Measurements from ENCODE around the gene FAM163B. TPM values are rescaled to one million over a fixed set of nuclear protein-coding genes. Genes with fewer than 3 reads are reported as not detected.
A peak's percentile ranks its signal among the peaks of the same experiment; 100 is the strongest.

FAM163B gene
- total RNA-seq = not detected in 2 replicates
- polyA plus RNA-seq = not detected in 2 replicates
- polyA plus RNA-seq (2012) = not detected in 2 replicates
- not detected in 2 replicates for polyA minus RNA-seq (ENCODE audit: low replicate concordance)

DNA sequence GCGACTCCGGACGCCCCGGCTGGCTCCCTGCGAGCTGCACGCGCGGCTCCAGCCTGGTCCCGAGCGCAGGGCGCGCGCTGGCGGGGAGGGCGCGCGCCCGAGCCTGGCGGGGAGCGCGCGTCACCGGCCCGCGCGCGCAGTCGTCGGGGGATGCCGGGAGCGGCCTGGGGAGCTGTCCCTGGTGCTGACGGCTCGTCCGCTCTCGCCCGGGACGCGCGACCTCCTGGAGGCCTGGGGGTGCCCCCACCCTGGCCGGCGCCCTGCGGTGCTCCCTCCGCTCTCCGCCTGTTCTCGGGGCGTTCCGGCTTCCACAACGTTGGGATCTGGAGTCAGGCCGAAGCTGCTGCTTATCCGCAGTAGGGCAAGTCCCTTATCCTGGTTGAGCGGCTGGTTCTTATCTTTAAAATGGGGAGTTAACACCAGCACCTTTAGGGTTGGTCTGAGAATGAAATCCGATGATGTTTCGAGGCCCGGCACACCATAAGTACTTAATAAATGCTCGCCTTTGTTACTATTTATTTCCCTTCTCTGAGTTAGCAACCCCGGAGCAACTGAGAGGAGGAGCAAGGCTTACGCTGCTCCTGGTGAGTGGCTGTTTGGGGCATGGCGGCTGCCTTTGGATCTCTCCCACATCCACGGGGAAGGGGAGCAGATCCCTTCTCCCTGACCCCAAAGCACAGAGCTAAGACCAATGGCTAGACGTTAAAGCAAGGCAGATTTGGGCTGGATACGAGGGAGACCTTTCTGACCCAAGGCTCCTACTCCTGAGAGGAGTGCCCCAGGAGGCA is at the start of gene FAM163B:
TSS of gene FAM163B (minus strand) at position 79 of the 788 bp plus-strand sequence. CDS start 29,166 bp downstream, outside the sequence.
- no peaks in the 10 kb centered on the region for H3K4me1 ChIP-seq (ENCODE audit: control insufficient read depth, extremely low read depth, insufficient read depth, low read length)
- no peaks in the 10 kb centered on the region for H3K79me2 ChIP-seq (ENCODE audit: control insufficient read depth, insufficient read depth, low read length)
- peaks cover 1% of the 10 kb centered on the region for H4K20me1 ChIP-seq (ENCODE audit: control insufficient read depth, extremely low read depth, insufficient read depth, low read length)
- H3K27me3 ChIP-seq (ENCODE audit: control insufficient read depth, insufficient read depth, low read length) = peaks cover 5% of the 10 kb centered on the region
- H3K4me3 ChIP-seq (replicated peaks in 1 of 4; ENCODE audit: control extremely low read depth in 1 of 4, insufficient read depth in 1 of 4, low read depth in 3 of 4, low read length in 4 of 4) = no peak within 1 kb of the TSS
- H3K9me3 ChIP-seq (ENCODE audit: control insufficient read depth, insufficient read depth, low read depth, low read length) = no peaks in the 10 kb centered on the region
- H2AFZ ChIP-seq (ENCODE audit: low read length) = no peak within 1 kb of the TSS
- no peak within 1 kb of the TSS for H3K27ac ChIP-seq (ENCODE audit: insufficient read depth, low read length)
- H3K9ac ChIP-seq (ENCODE audit: insufficient read depth, low read length) = no peak within 1 kb of the TSS
- H3K4me2 ChIP-seq (ENCODE audit: extremely low read depth, insufficient read depth, low read length) = no peak within 1 kb of the TSS
- TF ChIP-seq, protein P1, sequence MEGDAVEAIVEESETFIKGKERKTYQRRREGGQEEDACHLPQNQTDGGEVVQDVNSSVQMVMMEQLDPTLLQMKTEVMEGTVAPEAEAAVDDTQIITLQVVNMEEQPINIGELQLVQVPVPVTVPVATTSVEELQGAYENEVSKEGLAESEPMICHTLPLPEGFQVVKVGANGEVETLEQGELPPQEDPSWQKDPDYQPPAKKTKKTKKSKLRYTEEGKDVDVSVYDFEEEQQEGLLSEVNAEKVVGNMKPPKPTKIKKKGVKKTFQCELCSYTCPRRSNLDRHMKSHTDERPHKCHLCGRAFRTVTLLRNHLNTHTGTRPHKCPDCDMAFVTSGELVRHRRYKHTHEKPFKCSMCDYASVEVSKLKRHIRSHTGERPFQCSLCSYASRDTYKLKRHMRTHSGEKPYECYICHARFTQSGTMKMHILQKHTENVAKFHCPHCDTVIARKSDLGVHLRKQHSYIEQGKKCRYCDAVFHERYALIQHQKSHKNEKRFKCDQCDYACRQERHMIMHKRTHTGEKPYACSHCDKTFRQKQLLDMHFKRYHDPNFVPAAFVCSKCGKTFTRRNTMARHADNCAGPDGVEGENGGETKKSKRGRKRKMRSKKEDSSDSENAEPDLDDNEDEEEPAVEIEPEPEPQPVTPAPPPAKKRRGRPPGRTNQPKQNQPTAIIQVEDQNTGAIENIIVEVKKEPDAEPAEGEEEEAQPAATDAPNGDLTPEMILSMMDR (conservative IDR thresholded peaks at IDR 0.05 in 1 of 2, IDR thresholded peaks at IDR 0.05 in 1 of 2; ENCODE audit: low read depth in 1 of 2, low read length in 2 of 2) = no peak
- TF ChIP-seq EZH2 (IDR thresholded peaks at IDR 0.05; ENCODE audit: low read length, missing control alignments) = no peak
- no peaks in the 10 kb centered on the region for H3K36me3 ChIP-seq (ENCODE audit: control insufficient read depth, insufficient read depth, low read length)
- peak; percentile 25 to 49 for DNase-seq (ENCODE audit: low read depth in 2 of 2)

DNA sequence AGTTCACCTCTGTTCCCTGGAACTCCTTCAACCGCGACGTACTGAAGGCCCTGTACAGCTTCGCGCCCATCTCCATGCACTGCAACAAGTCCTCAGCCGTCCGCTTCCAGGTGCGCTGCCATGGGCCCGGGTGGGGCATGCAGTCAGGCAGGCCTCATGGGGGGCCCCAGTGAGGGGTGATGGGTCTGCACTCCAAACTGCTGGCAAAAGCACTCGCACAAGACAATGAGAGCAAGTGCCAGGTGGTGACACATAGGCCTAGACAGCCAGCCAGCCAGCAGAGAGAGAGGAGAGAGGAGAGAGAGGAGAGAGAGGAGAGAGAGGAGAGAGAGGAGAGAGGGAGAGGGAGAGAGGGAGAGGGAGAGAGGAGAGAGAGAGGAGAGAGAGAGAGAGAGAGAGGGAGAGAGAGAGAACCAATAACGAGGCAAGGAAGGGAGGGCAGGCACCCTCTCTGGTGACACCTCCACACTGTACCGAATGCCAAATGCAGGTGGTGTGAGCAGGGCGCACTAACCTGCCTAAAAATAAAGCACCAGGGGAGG is 48.0 kb upstream of the FAM163B start:
- Histone ChIP-seq H2AFZ (ENCODE audit: low read length) (no peak overlapping the region), H3K4me2 (ENCODE audit: extremely low read depth, insufficient read depth, low read length) (no peak overlapping the region), H3K9me3 (ENCODE audit: control insufficient read depth, insufficient read depth, low read depth, low read length) (no peaks in the 10 kb centered on the region), H3K27ac (ENCODE audit: insufficient read depth, low read length) (no peak overlapping the region), H3K9ac (ENCODE audit: insufficient read depth, low read length) (no peak overlapping the region), H3K4me3 (replicated peaks in 1 of 4; ENCODE audit: control extremely low read depth in 1 of 4, insufficient read depth in 1 of 4, low read depth in 3 of 4, low read length in 4 of 4) (no peak overlapping the region), H3K79me2 (ENCODE audit: control insufficient read depth, insufficient read depth, low read length) (no peaks in the 10 kb centered on the region), H4K20me1 (ENCODE audit: control insufficient read depth, extremely low read depth, insufficient read depth, low read length) (no peaks in the 10 kb centered on the region), H3K36me3 (ENCODE audit: control insufficient read depth, insufficient read depth, low read length) (no peaks in the 10 kb centered on the region), H3K27me3 (ENCODE audit: control insufficient read depth, insufficient read depth, low read length) (no peaks in the 10 kb centered on the region), H3K4me1 (ENCODE audit: control insufficient read depth, extremely low read depth, insufficient read depth, low read length) (no peaks in the 10 kb centered on the region)
- TF ChIP-seq EZH2 (IDR thresholded peaks at IDR 0.05; ENCODE audit: low read length, missing control alignments) = no peak
- peak in 1 of 2 donors; percentile 18 for DNase-seq (ENCODE audit: low read depth in 2 of 2)

DNA sequence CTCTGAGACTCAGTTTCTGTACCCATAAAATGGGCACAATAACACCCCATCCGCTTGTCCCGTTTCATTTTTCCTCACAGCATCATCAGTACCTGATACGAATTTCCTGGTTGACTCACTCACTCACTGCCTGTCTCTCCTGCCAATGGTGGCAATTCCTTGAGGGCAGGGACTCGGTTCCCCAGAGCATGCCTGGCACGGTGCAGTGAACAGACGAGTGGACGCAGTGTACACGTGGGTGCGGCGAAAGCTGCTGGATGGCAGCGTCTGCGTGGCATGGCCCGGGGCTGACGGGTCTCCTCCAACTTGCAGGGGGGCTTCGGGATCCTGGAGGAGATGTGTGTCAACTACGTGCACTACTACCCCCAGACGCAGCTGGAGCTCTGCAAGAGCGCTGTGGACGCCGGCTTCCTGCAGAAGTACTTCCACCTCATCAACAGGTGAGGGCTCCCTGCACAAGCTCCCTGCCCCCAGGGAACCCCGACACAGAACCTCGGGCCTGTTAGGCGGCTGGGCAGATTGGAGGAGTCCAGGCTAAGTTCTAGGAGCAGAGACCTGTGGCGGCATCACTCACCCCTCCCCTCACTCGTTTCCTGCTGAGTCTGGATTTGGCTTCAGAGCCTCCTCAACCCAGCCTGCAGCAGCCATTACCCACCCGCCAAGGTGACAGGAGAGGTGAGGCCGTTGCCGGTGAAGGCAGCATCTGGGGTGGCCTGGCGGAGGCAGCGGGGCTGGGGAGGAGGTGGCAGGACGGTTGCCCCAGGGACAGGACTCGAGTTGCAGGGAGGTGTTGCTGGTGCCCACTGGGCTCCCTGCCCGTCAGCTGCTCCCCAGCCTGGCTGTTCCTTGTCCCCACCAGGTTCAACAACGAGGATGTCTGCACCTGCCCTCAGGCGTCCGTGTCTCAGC is 47.3 kb upstream of the FAM163B start:
- H3K27ac ChIP-seq (ENCODE audit: insufficient read depth, low read length) = no peak overlapping the region
- no peak overlapping the region for H2AFZ ChIP-seq (ENCODE audit: low read length)
- H3K27me3 ChIP-seq (ENCODE audit: control insufficient read depth, insufficient read depth, low read length) = no peaks in the 10 kb centered on the region
- no peak for TF ChIP-seq EZH2 (IDR thresholded peaks at IDR 0.05; ENCODE audit: low read length, missing control alignments)
- H3K79me2 ChIP-seq (ENCODE audit: control insufficient read depth, insufficient read depth, low read length) = no peaks in the 10 kb centered on the region
- H3K36me3 ChIP-seq (ENCODE audit: control insufficient read depth, insufficient read depth, low read length) = no peaks in the 10 kb centered on the region
- H3K4me3 ChIP-seq (replicated peaks in 1 of 4; ENCODE audit: control extremely low read depth in 1 of 4, insufficient read depth in 1 of 4, low read depth in 3 of 4, low read length in 4 of 4) = no peak overlapping the region
- no peaks in the 10 kb centered on the region for H3K9me3 ChIP-seq (ENCODE audit: control insufficient read depth, insufficient read depth, low read depth, low read length)
- H4K20me1 ChIP-seq (ENCODE audit: control insufficient read depth, extremely low read depth, insufficient read depth, low read length) = no peaks in the 10 kb centered on the region
- DNase-seq (ENCODE audit: low read depth in 2 of 2) = no peak
- no peak overlapping the region for H3K9ac ChIP-seq (ENCODE audit: insufficient read depth, low read length)
- no peak overlapping the region for H3K4me2 ChIP-seq (ENCODE audit: extremely low read depth, insufficient read depth, low read length)
- no peaks in the 10 kb centered on the region for H3K4me1 ChIP-seq (ENCODE audit: control insufficient read depth, extremely low read depth, insufficient read depth, low read length)
